Stimulated activated naive B cell treated with anti-CD40 and anti-IgM and Interleukin-4, amounts not matched to agents 10 μg/mL and 1 μg/mL and 100 μg/mL, for 72 hours (primary cell): ENCODE results near the gene HCN3.
A peak's percentile ranks its signal among the peaks of the same experiment; 100 is the strongest.
"Not testable (repeated sequence)": the region's sequence is repeated elsewhere in the genome, so short reads cannot be mapped to it uniquely, and the experiment has no call there.

Experiments used
- ATAC-seq, 2 donors: fragments of 150-1000 bp; cut with Tn5 transposase; replicated peaks; 2 replicates each; pipeline ENCODE4 v1.10.0; 2021; ENCODE audit warnings: moderate library complexity in 1 of 2
- DNase-seq: peaks from one replicate; pipeline ENCODE4 v3.0.0; 2021
- H3K27ac Mint-ChIP-seq: one replicate; pipeline ENCODE4 v1.8.0; 2022; ENCODE audit warnings: mild to moderate bottlenecking, mixed read lengths
- H3K27me3 Mint-ChIP-seq, 2 donors: one replicate each; pipeline ENCODE4 v1.8.0; 2022; ENCODE audit warnings: mixed read lengths in 2 of 2
- H3K36me3 Mint-ChIP-seq, 2 donors: one replicate each; pipeline ENCODE4 v1.8.0; 2022; ENCODE audit warnings: mixed read lengths in 2 of 2, mild to moderate bottlenecking in 1 of 2
- H3K4me1 Mint-ChIP-seq, 2 donors: one replicate each; pipeline ENCODE4 v1.8.0; 2022; ENCODE audit warnings: mixed read lengths in 2 of 2, mild to moderate bottlenecking in 1 of 2
- H3K4me3 Mint-ChIP-seq, 2 donors: one replicate each; pipeline ENCODE4 v1.8.0; 2022; ENCODE audit warnings: mild to moderate bottlenecking in 2 of 2, mixed read lengths in 2 of 2, moderate library complexity in 1 of 2
- H3K9me3 Mint-ChIP-seq, 2 donors: one replicate each; pipeline ENCODE4 v1.8.0; 2022; ENCODE audit warnings: mixed read lengths in 2 of 2, mild to moderate bottlenecking in 1 of 2

The HCN3 gene

DNA sequence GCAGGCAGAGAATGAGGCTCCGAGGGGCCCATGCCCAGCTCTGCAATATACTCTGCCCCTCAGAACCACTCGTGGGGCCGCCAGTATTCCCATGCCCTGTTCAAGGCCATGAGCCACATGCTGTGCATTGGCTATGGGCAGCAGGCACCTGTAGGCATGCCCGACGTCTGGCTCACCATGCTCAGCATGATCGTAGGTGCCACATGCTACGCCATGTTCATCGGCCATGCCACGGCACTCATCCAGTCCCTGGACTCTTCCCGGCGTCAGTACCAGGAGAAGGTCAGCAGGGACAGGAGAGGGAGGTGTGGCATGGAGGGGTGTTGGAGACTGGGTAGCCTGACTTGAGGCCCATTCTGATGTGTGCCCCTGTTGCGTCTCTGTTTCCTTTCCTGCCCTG is 7.2 kb downstream of the HCN3 start:
- H3K36me3 Mint-ChIP-seq: peaks cover 2% of the 10 kb centered on the region in 2 donors
- no peaks in the 10 kb centered on the region for H3K9me3 Mint-ChIP-seq
- ATAC-seq (no peak), DNase-seq (no peak)
- H3K27me3 Mint-ChIP-seq: no peaks in the 10 kb centered on the region
- peaks cover 0 to 2% of the 10 kb centered on the region in 2 donors for H3K4me1 Mint-ChIP-seq
- H3K4me3 Mint-ChIP-seq: no peak overlapping the region
- H3K27ac Mint-ChIP-seq: no peak overlapping the region

- H3K27me3 Mint-ChIP-seq: peaks cover 1 to 2% of the 10 kb centered on the region in 2 donors
- H3K9me3 Mint-ChIP-seq: no peaks in the 10 kb centered on the region
- H3K4me3 Mint-ChIP-seq: no peak overlapping the region
- ATAC-seq (no peak), DNase-seq (no peak)
- no peak overlapping the region for H3K27ac Mint-ChIP-seq
- no peaks in the 10 kb centered on the region for H3K4me1 Mint-ChIP-seq
- peaks cover 2% of the 10 kb centered on the region in 2 donors for H3K36me3 Mint-ChIP-seq
Measured at GRCh38 chr1:155285063-155285462, 7.8 kb downstream of the HCN3 start.

DNA sequence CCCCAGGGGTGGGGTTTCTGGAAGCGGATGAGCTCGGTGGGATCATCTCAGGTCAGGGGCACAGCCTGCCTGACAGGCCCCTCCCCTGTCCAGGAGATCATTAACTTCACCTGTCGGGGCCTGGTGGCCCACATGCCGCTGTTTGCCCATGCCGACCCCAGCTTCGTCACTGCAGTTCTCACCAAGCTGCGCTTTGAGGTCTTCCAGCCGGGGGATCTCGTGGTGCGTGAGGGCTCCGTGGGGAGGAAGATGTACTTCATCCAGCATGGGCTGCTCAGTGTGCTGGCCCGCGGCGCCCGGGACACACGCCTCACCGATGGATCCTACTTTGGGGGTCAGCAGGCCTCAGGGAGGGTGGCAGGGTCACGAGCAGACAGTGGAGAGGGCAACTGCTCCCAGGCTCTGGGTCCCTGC is 8.4 kb downstream of the HCN3 start:
- no peaks in the 10 kb centered on the region for H3K9me3 Mint-ChIP-seq
- no peaks in the 10 kb centered on the region for H3K4me1 Mint-ChIP-seq
- ATAC-seq (no peak), DNase-seq (no peak)
- H3K27ac Mint-ChIP-seq: no peak overlapping the region
- no peak overlapping the region for H3K4me3 Mint-ChIP-seq
- H3K27me3 Mint-ChIP-seq: peaks cover 6% of the 10 kb centered on the region in 2 donors
- H3K36me3 Mint-ChIP-seq: peaks cover 2% of the 10 kb centered on the region in 2 donors

GRCh38 chr1:155286544-155286943 is 9.3 kb downstream of the HCN3 start:
- Mint-ChIP-seq H3K4me3 (no peak overlapping the region), H3K4me1 (no peaks in the 10 kb centered on the region), H3K36me3 (peaks cover 2% of the 10 kb centered on the region in 2 donors), H3K27me3 (peaks cover 7 to 9% of the 10 kb centered on the region in 2 donors), H3K9me3 (no peaks in the 10 kb centered on the region), H3K27ac (no peak overlapping the region)
- DNase-seq (no peak), ATAC-seq (no peak)

DNA sequence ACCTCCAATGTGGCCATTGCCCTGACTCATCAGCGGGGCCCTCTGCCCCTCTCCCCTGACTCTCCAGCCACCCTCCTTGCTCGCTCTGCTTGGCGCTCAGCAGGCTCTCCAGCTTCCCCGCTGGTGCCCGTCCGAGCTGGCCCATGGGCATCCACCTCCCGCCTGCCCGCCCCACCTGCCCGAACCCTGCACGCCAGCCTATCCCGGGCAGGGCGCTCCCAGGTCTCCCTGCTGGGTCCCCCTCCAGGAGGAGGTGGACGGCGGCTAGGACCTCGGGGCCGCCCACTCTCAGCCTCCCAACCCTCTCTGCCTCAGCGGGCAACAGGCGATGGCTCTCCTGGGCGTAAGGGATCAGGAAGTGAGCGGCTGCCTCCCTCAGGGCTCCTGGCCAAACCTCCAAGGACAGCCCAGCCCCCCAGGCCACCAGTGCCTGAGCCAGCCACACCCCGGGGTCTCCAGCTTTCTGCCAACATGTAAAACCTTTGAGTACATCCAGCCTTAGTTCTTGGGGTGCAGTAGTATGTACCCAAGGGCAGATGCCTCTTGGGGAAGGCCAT is 10.8 kb downstream of the HCN3 start:
- no peak for ATAC-seq
- no peak overlapping the region for H3K27ac Mint-ChIP-seq
- H3K4me3 Mint-ChIP-seq: no peak overlapping the region
- no peak for DNase-seq
- no peaks in the 10 kb centered on the region for H3K4me1 Mint-ChIP-seq
- peaks cover 11% of the 10 kb centered on the region in 2 donors for H3K27me3 Mint-ChIP-seq
- H3K9me3 Mint-ChIP-seq: no peaks in the 10 kb centered on the region
- H3K36me3 Mint-ChIP-seq: peaks cover 0 to 2% of the 10 kb centered on the region in 2 donors

- peaks cover 30 to 34% of the 10 kb centered on the region in 2 donors for H3K27me3 Mint-ChIP-seq
- H3K27ac Mint-ChIP-seq, H3K4me1 Mint-ChIP-seq, H3K36me3 Mint-ChIP-seq, H3K9me3 Mint-ChIP-seq, H3K4me3 Mint-ChIP-seq, DNase-seq, ATAC-seq: not testable (repeated sequence)
Measured at GRCh38 chr1:155291006-155291405, 13.7 kb downstream of the HCN3 start.

DNA sequence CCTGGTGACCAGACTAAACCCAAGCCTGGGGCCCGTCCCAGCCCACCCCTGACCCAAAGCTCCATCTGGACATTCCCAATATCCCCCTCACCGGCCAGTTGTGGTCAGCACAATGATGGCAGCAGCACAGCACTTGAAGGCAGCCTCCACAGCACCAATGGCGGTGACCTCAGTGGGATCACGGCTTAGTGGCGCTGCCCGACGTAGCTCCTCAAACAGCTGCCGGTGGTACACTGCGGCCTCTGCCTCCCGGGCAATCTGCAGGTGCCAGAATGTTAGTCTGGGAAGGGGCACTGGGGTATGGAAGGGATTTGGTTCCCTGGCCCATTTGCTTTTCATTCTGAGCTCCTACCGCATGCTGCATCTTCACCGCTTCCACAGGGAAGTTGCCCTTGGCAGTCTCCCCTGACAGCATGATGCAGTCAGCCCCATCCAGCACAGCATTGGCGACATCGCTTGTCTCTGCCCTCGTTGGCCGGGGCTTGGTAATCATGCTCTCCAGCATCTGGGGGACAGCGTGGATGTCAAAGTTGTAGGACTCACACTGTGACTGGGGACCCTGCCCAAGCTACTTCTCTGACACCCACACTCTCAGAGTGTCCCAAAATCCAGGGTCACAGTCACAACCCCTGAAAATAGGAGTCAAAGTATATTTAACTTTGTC is 16.0 kb downstream of the HCN3 start:
- Mint-ChIP-seq H3K27me3 (peaks cover 50 to 51% of the 10 kb centered on the region in 2 donors), H3K27ac (no peak overlapping the region), H3K9me3 (no peaks in the 10 kb centered on the region), H3K4me1 (peaks cover 7 to 14% of the 10 kb centered on the region in 2 donors), H3K36me3 (peaks cover 0 to 5% of the 10 kb centered on the region in 2 donors), H3K4me3 (no peak overlapping the region)
- DNase-seq (no peak), ATAC-seq (no peak)

DNA sequence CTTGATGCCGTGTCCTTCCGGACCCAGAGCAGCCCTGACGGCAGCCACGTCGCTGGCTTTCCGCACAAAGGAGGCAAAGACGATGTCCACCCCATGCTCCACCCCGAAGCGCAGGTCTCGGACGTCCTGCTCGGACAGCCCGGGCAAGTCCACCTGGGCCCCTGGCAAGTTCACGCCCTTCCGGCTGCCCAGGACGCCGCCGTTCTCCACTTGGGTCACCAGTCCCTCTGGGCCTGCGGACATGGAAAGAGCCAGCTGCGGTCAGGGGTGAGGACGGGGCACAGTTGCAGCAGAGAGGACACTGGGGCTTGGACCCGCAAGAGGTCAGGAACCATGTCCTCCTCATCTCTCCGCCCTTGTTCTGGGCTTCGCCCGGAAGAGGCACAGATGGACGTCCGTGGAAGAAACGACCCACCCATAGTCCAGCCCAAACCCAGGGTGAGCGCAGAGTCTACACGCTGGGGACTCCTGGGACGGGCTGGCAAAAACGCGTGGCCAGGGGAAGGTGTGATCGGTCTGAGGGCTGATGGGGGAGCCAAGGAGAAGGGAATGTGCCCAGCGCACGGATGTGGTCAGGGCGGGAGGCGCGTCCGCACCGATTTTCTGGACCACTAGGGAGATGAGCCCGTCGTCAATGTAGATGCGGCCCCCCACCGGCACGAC is 17.4 kb downstream of the HCN3 start:
- Mint-ChIP-seq H3K4me3 (no peak overlapping the region), H3K36me3 (peaks cover 0 to 3% of the 10 kb centered on the region in 2 donors), H3K9me3 (no peaks in the 10 kb centered on the region), H3K4me1 (peaks cover 7 to 14% of the 10 kb centered on the region in 2 donors), H3K27ac (peak overlapping the region; percentile 22), H3K27me3 (peaks cover 50 to 51% of the 10 kb centered on the region in 2 donors)
- ATAC-seq: no peak
- no peak for DNase-seq

- H3K27ac Mint-ChIP-seq: no peak overlapping the region
- H3K36me3 Mint-ChIP-seq: peaks cover 0 to 3% of the 10 kb centered on the region in 2 donors
- H3K4me3 Mint-ChIP-seq: peak overlapping the region in 1 of 2 donors; percentile 6
- H3K9me3 Mint-ChIP-seq: no peaks in the 10 kb centered on the region
- no peak for DNase-seq
- peak; percentile 31 to 39 for ATAC-seq
- H3K27me3 Mint-ChIP-seq: peaks cover 46 to 47% of the 10 kb centered on the region in 2 donors
- peaks cover 7 to 14% of the 10 kb centered on the region in 2 donors for H3K4me1 Mint-ChIP-seq
Measured at GRCh38 chr1:155295183-155295941, 18.1 kb downstream of the HCN3 start.

- Mint-ChIP-seq H3K9me3 (no peaks in the 10 kb centered on the region), H3K27ac (no peak overlapping the region), H3K27me3 (peaks cover 44 to 45% of the 10 kb centered on the region in 2 donors), H3K4me3 (peak overlapping the region in 1 of 2 donors; percentile 6), H3K4me1 (peaks cover 7 to 14% of the 10 kb centered on the region in 2 donors), H3K36me3 (peaks cover 0 to 3% of the 10 kb centered on the region in 2 donors)
- DNase-seq (no peak), ATAC-seq (no peak)
Measured at GRCh38 chr1:155295942-155296267, 18.6 kb downstream of the HCN3 start.

DNA sequence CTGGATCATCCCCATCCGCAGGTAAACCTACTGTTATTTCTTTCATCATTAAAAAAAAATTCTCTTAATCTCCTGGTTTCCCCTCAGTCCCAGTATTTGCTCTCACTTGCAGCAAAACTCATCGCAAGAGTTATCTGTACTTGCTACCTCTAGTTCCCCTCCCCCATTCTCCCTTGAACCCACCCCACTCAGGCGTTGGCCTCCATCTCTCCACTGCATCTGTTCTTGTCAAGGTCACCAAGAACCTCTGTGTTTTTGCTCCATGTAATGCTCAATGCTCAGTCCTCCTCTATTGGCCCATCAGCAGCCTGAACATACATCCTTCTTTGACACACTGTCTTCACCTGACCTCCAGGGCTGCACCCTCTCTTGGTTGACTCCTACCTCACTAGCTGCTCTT is 19.4 kb downstream of the HCN3 start:
- Mint-ChIP-seq H3K36me3 (peaks cover 0 to 3% of the 10 kb centered on the region in 2 donors), H3K27me3 (peaks cover 41 to 48% of the 10 kb centered on the region in 2 donors), H3K4me3 (no peak overlapping the region)

GRCh38 chr1:155297384-155297783 is 20.1 kb downstream of the HCN3 start:
- no peak for ATAC-seq
- no peak overlapping the region for H3K4me3 Mint-ChIP-seq
- no peak for DNase-seq
- no peak overlapping the region for H3K27ac Mint-ChIP-seq
- peaks cover 7 to 14% of the 10 kb centered on the region in 2 donors for H3K4me1 Mint-ChIP-seq
- H3K36me3 Mint-ChIP-seq: peaks cover 0 to 3% of the 10 kb centered on the region in 2 donors
- H3K27me3 Mint-ChIP-seq: peaks cover 40 to 46% of the 10 kb centered on the region in 2 donors
- no peaks in the 10 kb centered on the region for H3K9me3 Mint-ChIP-seq

More for the DNA sequence above, 19.4 kb downstream of the HCN3 start:
- DNase-seq: no peak
- Mint-ChIP-seq H3K27ac (no peak overlapping the region), H3K4me1 (peaks cover 7 to 14% of the 10 kb centered on the region in 2 donors), H3K9me3 (no peaks in the 10 kb centered on the region)
- ATAC-seq: no peak

GRCh38 chr1:155300024-155300423 is 22.8 kb downstream of the HCN3 start:
- H3K36me3 Mint-ChIP-seq: no peaks in the 10 kb centered on the region
- peaks cover 24 to 35% of the 10 kb centered on the region in 2 donors for H3K27me3 Mint-ChIP-seq
- H3K27ac Mint-ChIP-seq: no peak overlapping the region
- no peak for DNase-seq
- no peak overlapping the region for H3K4me3 Mint-ChIP-seq
- peaks cover under 1 to 12% of the 10 kb centered on the region in 2 donors for H3K4me1 Mint-ChIP-seq
- ATAC-seq: no peak
- H3K9me3 Mint-ChIP-seq: no peaks in the 10 kb centered on the region

GRCh38 chr1:155300553-155301329 is 23.5 kb downstream of the HCN3 start:
- peaks cover 0 to 10% of the 10 kb centered on the region in 2 donors for H3K4me1 Mint-ChIP-seq

More at GRCh38 chr1:155300553-155301329, 23.5 kb downstream of the HCN3 start:
- ATAC-seq (no peak), DNase-seq (no peak)
- no peaks in the 10 kb centered on the region for H3K9me3 Mint-ChIP-seq
- no peaks in the 10 kb centered on the region for H3K36me3 Mint-ChIP-seq
- no peak overlapping the region for H3K27ac Mint-ChIP-seq
- H3K4me3 Mint-ChIP-seq: no peak overlapping the region
- peaks cover 20 to 29% of the 10 kb centered on the region in 2 donors for H3K27me3 Mint-ChIP-seq
